Ishikawa (cell line): ENCODE measurements around the gene UBE2L3.

ENCODE experiments used
- CEBPB ChIP-seq: IDR thresholded peaks from 2 replicates; pipeline ENCODE4 v1.6.1; 2012
- CREB1 ChIP-seq: IDR thresholded peaks from 2 replicates; pipeline ENCODE4 v1.6.1; 2012; ENCODE audit warnings: low read depth
- EGR1 ChIP-seq: IDR thresholded peaks from 2 replicates; pipeline ENCODE4 v1.6.1; 2012
- EP300 ChIP-seq: IDR thresholded peaks from 2 replicates; pipeline ENCODE4 v1.6.1; 2012; ENCODE audit warnings: borderline replicate concordance
- FOXM1 ChIP-seq: IDR thresholded peaks from 2 replicates; pipeline ENCODE4 v1.6.1; 2012; ENCODE audit warnings: low read depth, borderline replicate concordance
- MAX ChIP-seq: IDR thresholded peaks from 2 replicates; pipeline ENCODE4 v1.6.1; 2012
- NFIC ChIP-seq: IDR thresholded peaks from 2 replicates; pipeline ENCODE4 v1.6.1; 2012
- RAD21 ChIP-seq: IDR thresholded peaks from 2 replicates; pipeline ENCODE4 v1.6.1; 2012; ENCODE audit warnings: low read depth
- REST ChIP-seq: IDR thresholded peaks from 2 replicates; pipeline ENCODE4 v1.6.1; 2012; ENCODE audit warnings: low read depth, mild to moderate bottlenecking
- TAF1 ChIP-seq: IDR thresholded peaks from 2 replicates; pipeline ENCODE4 v1.6.1; 2012; ENCODE audit warnings: low read depth, mild to moderate bottlenecking
- TCF12 ChIP-seq: IDR thresholded peaks from 2 replicates; pipeline ENCODE4 v1.6.1; 2012; ENCODE audit warnings: low read depth
- YY1 ChIP-seq: IDR thresholded peaks from 2 replicates; pipeline ENCODE4 v1.6.1; 2012; ENCODE audit warnings: low read depth
- ZBTB7A ChIP-seq: IDR thresholded peaks from 2 replicates; pipeline ENCODE4 v1.6.1; 2012; ENCODE audit warnings: low read depth
- TF ChIP-seq, protein P1 (sequence below): IDR thresholded peaks from 2 replicates; pipeline ENCODE4 v1.6.1; 2012

DNA sequence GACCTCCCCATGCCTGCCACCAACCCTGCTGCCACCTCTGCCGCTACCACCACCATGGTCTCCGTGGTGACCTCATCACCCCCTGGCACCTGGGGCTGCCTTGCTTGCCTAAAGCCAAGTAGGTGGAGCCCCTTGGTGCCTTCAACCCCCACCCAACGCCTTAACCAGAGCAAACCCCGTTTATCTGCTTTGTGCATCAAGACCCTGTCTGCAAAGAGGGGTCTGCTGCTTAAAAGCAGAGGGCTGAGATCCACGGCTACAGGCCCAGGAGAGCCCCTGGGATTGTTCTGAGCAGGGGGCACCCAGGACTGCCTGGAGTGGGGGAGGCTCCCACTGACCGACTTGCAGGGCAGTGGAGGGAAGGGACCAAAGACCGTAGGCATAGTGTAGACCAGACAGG lies 93.4 kb downstream of the UBE2L3 start:
- TF ChIP-seq TCF12 (no peak), REST (no peak), MAX (no peak), YY1 (no peak), NFIC (no peak), RAD21 (no peak), EP300 (no peak), CEBPB (no peak), EGR1 (no peak), TAF1 (no peak), FOXM1 (no peak), CREB1 (no peak), ZBTB7A (no peak)
- TF ChIP-seq, protein P1, sequence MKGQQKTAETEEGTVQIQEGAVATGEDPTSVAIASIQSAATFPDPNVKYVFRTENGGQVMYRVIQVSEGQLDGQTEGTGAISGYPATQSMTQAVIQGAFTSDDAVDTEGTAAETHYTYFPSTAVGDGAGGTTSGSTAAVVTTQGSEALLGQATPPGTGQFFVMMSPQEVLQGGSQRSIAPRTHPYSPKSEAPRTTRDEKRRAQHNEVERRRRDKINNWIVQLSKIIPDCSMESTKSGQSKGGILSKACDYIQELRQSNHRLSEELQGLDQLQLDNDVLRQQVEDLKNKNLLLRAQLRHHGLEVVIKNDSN, result no peak
